ENCODE data around the gene TNIP2. TPM values are rescaled to one million over a fixed set of nuclear protein-coding genes. Genes with fewer than 3 reads are reported as not detected.
A peak's percentile ranks its signal among the peaks of the same experiment; 100 is the strongest.

TNIP2 gene
- total and polyA plus RNA-seq, 2 of the 13 experiments (the other 11 are each of a cell fraction or from before 2014, with no cell fraction given): 25.6 to 38.0 TPM

- TF ChIP-seq PLSCR1 (CRISPR knock-in tag; IDR thresholded peaks at IDR 0.05; ENCODE audit: borderline replicate concordance) (no peak), ZBTB21 (CRISPR knock-in tag; IDR thresholded peaks at IDR 0.05) (no peak), ATM (IDR thresholded peaks at IDR 0.05; ENCODE audit: borderline replicate concordance) (no peak), ZNF274 (CRISPR knock-in tag; IDR thresholded peaks at IDR 0.05) (peak; percentile 90), NFATC3 (CRISPR knock-in tag; IDR thresholded peaks at IDR 0.05) (0 out of 2 replicates have a peak, but pooled peaks have one; percentile 53), CSRNP1 (CRISPR knock-in tag; IDR thresholded peaks at IDR 0.05) (peak; percentile 93), SNRNP70 (IDR thresholded peaks at IDR 0.05; ENCODE audit: low read depth, low read length) (no peak), ZNF510 (CRISPR knock-in tag; IDR thresholded peaks at IDR 0.05; ENCODE audit: low read depth) (no peak), ZSCAN12 (CRISPR knock-in tag; IDR thresholded peaks at IDR 0.05) (0 out of 2 replicates have a peak, but pooled peaks have one; percentile 70), TBX2 (CRISPR knock-in tag; IDR thresholded peaks at IDR 0.05; ENCODE audit: borderline replicate concordance) (peak; percentile 52; the same call in 1 of the 2 replicates), ZKSCAN1 (IDR thresholded peaks at IDR 0.05; ENCODE audit: low read length) (0 out of 2 replicates have a peak, but pooled peaks have one; percentile 50), PHF5A (CRISPR knock-in tag; IDR thresholded peaks at IDR 0.05; ENCODE audit: low read depth, unreplicated experiment) (no peak), ELF1 (CRISPR knock-in tag; IDR thresholded peaks at IDR 0.05) (no peak), KLF16 (CRISPR knock-in tag; IDR thresholded peaks at IDR 0.05) (peak in 1 of 2 experiments; percentile 67; a peak in 1 of 4 replicates), ZNF749 (CRISPR knock-in tag; IDR thresholded peaks at IDR 0.05; ENCODE audit: borderline replicate concordance) (peak; percentile 31; the same call in 1 of the 2 replicates)
- TF ChIP-seq, protein P1, sequence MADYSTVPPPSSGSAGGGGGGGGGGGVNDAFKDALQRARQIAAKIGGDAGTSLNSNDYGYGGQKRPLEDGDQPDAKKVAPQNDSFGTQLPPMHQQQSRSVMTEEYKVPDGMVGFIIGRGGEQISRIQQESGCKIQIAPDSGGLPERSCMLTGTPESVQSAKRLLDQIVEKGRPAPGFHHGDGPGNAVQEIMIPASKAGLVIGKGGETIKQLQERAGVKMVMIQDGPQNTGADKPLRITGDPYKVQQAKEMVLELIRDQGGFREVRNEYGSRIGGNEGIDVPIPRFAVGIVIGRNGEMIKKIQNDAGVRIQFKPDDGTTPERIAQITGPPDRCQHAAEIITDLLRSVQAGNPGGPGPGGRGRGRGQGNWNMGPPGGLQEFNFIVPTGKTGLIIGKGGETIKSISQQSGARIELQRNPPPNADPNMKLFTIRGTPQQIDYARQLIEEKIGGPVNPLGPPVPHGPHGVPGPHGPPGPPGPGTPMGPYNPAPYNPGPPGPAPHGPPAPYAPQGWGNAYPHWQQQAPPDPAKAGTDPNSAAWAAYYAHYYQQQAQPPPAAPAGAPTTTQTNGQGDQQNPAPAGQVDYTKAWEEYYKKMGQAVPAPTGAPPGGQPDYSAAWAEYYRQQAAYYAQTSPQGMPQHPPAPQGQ (CRISPR knock-in tag; IDR thresholded peaks at IDR 0.05; ENCODE audit: borderline replicate concordance): no peak
- TF ChIP-seq, protein P2, sequence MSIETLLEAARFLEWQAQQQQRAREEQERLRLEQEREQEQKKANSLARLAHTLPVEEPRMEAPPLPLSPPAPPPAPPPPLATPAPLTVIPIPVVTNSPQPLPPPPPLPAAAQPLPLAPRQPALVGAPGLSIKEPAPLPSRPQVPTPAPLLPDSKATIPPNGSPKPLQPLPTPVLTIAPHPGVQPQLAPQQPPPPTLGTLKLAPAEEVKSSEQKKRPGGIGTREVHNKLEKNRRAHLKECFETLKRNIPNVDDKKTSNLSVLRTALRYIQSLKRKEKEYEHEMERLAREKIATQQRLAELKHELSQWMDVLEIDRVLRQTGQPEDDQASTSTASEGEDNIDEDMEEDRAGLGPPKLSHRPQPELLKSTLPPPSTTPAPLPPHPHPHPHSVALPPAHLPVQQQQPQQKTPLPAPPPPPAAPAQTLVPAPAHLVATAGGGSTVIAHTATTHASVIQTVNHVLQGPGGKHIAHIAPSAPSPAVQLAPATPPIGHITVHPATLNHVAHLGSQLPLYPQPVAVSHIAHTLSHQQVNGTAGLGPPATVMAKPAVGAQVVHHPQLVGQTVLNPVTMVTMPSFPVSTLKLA (IDR thresholded peaks at IDR 0.05): peak; percentile 47
- TF ChIP-seq, protein P3, sequence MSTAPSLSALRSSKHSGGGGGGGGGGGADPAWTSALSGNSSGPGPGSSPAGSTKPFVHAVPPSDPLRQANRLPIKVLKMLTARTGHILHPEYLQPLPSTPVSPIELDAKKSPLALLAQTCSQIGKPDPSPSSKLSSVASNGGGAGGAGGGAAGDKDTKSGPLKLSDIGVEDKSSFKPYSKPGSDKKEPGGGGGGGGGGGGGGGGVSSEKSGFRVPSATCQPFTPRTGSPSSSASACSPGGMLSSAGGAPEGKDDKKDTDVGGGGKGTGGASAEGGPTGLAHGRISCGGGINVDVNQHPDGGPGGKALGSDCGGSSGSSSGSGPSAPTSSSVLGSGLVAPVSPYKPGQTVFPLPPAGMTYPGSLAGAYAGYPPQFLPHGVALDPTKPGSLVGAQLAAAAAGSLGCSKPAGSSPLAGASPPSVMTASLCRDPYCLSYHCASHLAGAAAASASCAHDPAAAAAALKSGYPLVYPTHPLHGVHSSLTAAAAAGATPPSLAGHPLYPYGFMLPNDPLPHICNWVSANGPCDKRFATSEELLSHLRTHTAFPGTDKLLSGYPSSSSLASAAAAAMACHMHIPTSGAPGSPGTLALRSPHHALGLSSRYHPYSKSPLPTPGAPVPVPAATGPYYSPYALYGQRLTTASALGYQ (CRISPR knock-in tag; IDR thresholded peaks at IDR 0.05): no peak
Measured at GRCh38 chr4:2792711-2793585, 36.8 kb upstream of the TNIP2 start, which contains the start of gene SH3BP2 (continued).
